HCT116 (cell line): Measurements from ENCODE around the gene ATP1A1.

Experiments
- CEBPB ChIP-seq: IDR thresholded peaks from 2 replicates; pipeline ENCODE4 v1.6.1; 2012; ENCODE audit warnings: low read depth
- CTCF ChIP-seq, 3 experiments: fragments of 200-600 bp in 1 of 3; sonication (generic) in 1 of 3; IDR thresholded peaks in 2 of 3; conservative IDR thresholded peaks in 1 of 3; 2 replicates each; pipeline ENCODE4 v1.5.1; 2012 to 2017; ENCODE audit warnings: low read depth in 2 of 3, low read length in 2 of 3, antibody characterized with exemption in 1 of 3, borderline replicate concordance in 1 of 3, control low read depth in 1 of 3, mild to moderate bottlenecking in 1 of 3, mixed read lengths in 1 of 3, mixed run types in 1 of 3, moderate library complexity in 1 of 3; ENCODE audit not compliant: insufficient read depth in 1 of 3
- EGR1 ChIP-seq: IDR thresholded peaks from 2 replicates; pipeline ENCODE4 v1.6.1; 2012; ENCODE audit warnings: low read depth
- ELF1 ChIP-seq: IDR thresholded peaks from 2 replicates; pipeline ENCODE4 v1.6.1; 2012; ENCODE audit warnings: low read depth, borderline replicate concordance
- EZH2 ChIP-seq: fragments of 200-600 bp; sonication (generic); IDR thresholded peaks from 2 replicates; pipeline ENCODE4 v1.6.1; 2017; ENCODE audit warnings: antibody characterized with exemption, mixed run types
- EZH2phosphoT487 ChIP-seq: fragments of 200-600 bp; IDR thresholded peaks from 2 replicates; pipeline ENCODE4 v1.6.1; 2018; ENCODE audit warnings: antibody characterized with exemption, borderline replicate concordance
- MAX ChIP-seq: IDR thresholded peaks from 2 replicates; pipeline ENCODE4 v1.6.1; 2012
- POLR2A ChIP-seq: IDR thresholded peaks from 2 replicates; pipeline ENCODE4 v1.7.0; 2011; ENCODE audit warnings: borderline replicate concordance; ENCODE audit not compliant: insufficient read depth, insufficient read length; ENCODE audit errors: extremely low read depth
- POLR2AphosphoS5 ChIP-seq: IDR thresholded peaks from 2 replicates; pipeline ENCODE4 v1.6.1; 2011; ENCODE audit warnings: mild to moderate bottlenecking, low read depth, low read length, moderate library complexity
- RAD21 ChIP-seq: IDR thresholded peaks from 2 replicates; pipeline ENCODE4 v1.6.1; 2012; ENCODE audit warnings: low read depth, mild to moderate bottlenecking
- SRF ChIP-seq: IDR thresholded peaks from 2 replicates; pipeline ENCODE4 v1.6.1; 2012; ENCODE audit warnings: low read depth
- YY1 ChIP-seq: IDR thresholded peaks from 2 replicates; pipeline ENCODE4 v1.6.1; 2011; ENCODE audit warnings: low read length, low read depth, moderate library complexity, mild to moderate bottlenecking; ENCODE audit not compliant: insufficient replicate concordance; ENCODE audit errors: extremely low read depth
- ZNF274 ChIP-seq: fragments of 200-500 bp; sonication (Bioruptor generic); IDR thresholded peaks from 2 replicates; pipeline ENCODE4 v1.6.1; 2014; ENCODE audit warnings: mild to moderate bottlenecking, low read depth, low read length, inconsistent platforms

GRCh38 chr1:116325104-116325503 is 47.9 kb upstream of the ATP1A1 start:
- TF ChIP-seq CTCF (IDR thresholded peaks at IDR 0.05 in 2 of 3, conservative IDR thresholded peaks at IDR 0.05 in 1 of 3; ENCODE audit: borderline replicate concordance in 1 of 3, insufficient read depth in 1 of 3, low read depth in 2 of 3, low read length in 2 of 3) (no peak), POLR2AphosphoS5 (no peak), EZH2phosphoT487 (no peak), MAX (no peak), POLR2A (no peak), EZH2 (no peak), EGR1 (no peak), SRF (no peak), CEBPB (no peak), ELF1 (no peak), YY1 (no peak), ZNF274 (no peak), RAD21 (no peak)
